Astrocyte of the cerebellum (primary cell): ENCODE measurements around the gene MAP3K14.

ENCODE experiments used
- DNase-seq: peaks from one replicate; pipeline ENCODE4 v3.0.0-alpha.2; 2011; ENCODE audit warnings: low read depth
- H3K4me3 ChIP-seq: 2 replicates; pipeline ENCODE4 v1.5.1; 2011; ENCODE audit warnings: mild to moderate bottlenecking, low read depth, low read length, moderate library complexity
- CTCF ChIP-seq: IDR thresholded peaks from 2 replicates; pipeline ENCODE4 v1.5.1; 2012; ENCODE audit warnings: low read length, low read depth, moderate library complexity, mild to moderate bottlenecking; ENCODE audit errors: missing control alignments
- in situ Hi-C: cut with HindIII; loops from 2 replicates; pipeline ENCODE4 v1.10.0; 2017; ENCODE audit warnings: low sequenced_read_pairs

Gene MAP3K14

GRCh38 chr17:45286286-45286685 lies 30.5 kb downstream of the MAP3K14 start:
- in situ Hi-C loops = no loop called here
- H3K4me3 ChIP-seq = no peak overlapping the region
- DNase-seq = no peak
- no peak for TF ChIP-seq CTCF

GRCh38 chr17:45284176-45285140 lies 32.4 kb downstream of the MAP3K14 start:
- H3K4me3 ChIP-seq = no peak overlapping the region
- no peak for DNase-seq
- TF ChIP-seq CTCF = peak; percentile 36
- in situ Hi-C loops = no loop called here

- TF ChIP-seq CTCF = no peak
- DNase-seq = no peak
- in situ Hi-C loops = no loop called here
- no peak overlapping the region for H3K4me3 ChIP-seq
Observed at GRCh38 chr17:45283711-45284110, 33.1 kb downstream of the MAP3K14 start.

GRCh38 chr17:45282683-45283644 lies 33.9 kb downstream of the MAP3K14 start:
- no peak for TF ChIP-seq CTCF
- H3K4me3 ChIP-seq = no peak overlapping the region
- in situ Hi-C loops = no loop called here
- DNase-seq = no peak

- no peak overlapping the region for H3K4me3 ChIP-seq
- DNase-seq = no peak
- in situ Hi-C loops = no loop called here
- TF ChIP-seq CTCF = no peak
Observed at GRCh38 chr17:45279898-45280297, 36.9 kb downstream of the MAP3K14 start.

- DNase-seq = peak; percentile 82
- in situ Hi-C loops = no loop called here
- no peak for TF ChIP-seq CTCF
Observed at GRCh38 chr17:45277992-45278391, 38.8 kb downstream of the MAP3K14 start.

More at GRCh38 chr17:45277992-45278391, 38.8 kb downstream of the MAP3K14 start:
- H3K4me3 ChIP-seq = no peak overlapping the region
